Measurements from ENCODE around the gene ABCC11.

DNA sequence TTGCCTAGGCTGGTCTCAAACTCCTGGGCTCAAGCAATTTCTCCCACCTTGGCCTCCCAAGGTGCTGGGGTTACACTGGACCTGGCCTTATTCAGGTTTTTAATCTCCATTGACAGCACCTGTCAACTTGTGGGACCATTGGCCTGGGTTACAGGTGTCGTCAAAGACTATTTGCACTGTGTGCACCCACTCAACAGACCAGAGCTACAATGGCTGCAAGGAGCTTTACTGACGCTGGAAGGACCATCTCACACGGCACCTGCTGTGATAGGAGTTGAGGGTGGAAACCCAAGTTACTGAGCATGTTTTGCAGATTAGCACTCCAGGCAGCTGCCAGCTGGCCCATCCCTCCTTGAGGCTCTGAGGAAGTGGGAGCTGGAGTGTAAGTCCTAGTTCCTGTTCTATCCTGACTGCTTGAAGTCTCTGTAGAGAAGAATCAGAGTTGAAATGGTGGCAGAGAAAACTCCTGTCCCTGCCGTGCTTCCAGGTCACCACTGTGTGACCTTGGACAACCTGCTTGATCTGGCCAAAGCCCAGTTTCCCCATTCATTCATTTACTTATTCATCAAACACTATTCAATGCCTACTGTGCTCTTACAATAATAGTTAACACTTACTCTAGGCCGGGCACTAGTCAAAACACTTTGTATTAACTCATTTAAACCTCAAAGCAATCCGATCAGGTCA is 45.7 kb downstream of the ABCC11 start:
- no peak for TF ChIP-seq STAT1 (IDR thresholded peaks at IDR 0.05; ENCODE audit: unreplicated experiment)
- no peak for TF ChIP-seq JUNB (IDR thresholded peaks at IDR 0.05; ENCODE audit: unreplicated experiment)
- TF ChIP-seq, protein P1, sequence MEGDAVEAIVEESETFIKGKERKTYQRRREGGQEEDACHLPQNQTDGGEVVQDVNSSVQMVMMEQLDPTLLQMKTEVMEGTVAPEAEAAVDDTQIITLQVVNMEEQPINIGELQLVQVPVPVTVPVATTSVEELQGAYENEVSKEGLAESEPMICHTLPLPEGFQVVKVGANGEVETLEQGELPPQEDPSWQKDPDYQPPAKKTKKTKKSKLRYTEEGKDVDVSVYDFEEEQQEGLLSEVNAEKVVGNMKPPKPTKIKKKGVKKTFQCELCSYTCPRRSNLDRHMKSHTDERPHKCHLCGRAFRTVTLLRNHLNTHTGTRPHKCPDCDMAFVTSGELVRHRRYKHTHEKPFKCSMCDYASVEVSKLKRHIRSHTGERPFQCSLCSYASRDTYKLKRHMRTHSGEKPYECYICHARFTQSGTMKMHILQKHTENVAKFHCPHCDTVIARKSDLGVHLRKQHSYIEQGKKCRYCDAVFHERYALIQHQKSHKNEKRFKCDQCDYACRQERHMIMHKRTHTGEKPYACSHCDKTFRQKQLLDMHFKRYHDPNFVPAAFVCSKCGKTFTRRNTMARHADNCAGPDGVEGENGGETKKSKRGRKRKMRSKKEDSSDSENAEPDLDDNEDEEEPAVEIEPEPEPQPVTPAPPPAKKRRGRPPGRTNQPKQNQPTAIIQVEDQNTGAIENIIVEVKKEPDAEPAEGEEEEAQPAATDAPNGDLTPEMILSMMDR (conservative IDR thresholded peaks at IDR 0.05; ENCODE audit: low read depth in 2 of 2), result no peak
- TF ChIP-seq CREB1 (CRISPR knock-in tag; IDR thresholded peaks at IDR 0.05; ENCODE audit: low read depth), result no peak
- TF ChIP-seq EZH2phosphoT487 (IDR thresholded peaks at IDR 0.05; ENCODE audit: unreplicated experiment), result no peak
- TF ChIP-seq, protein P2, sequence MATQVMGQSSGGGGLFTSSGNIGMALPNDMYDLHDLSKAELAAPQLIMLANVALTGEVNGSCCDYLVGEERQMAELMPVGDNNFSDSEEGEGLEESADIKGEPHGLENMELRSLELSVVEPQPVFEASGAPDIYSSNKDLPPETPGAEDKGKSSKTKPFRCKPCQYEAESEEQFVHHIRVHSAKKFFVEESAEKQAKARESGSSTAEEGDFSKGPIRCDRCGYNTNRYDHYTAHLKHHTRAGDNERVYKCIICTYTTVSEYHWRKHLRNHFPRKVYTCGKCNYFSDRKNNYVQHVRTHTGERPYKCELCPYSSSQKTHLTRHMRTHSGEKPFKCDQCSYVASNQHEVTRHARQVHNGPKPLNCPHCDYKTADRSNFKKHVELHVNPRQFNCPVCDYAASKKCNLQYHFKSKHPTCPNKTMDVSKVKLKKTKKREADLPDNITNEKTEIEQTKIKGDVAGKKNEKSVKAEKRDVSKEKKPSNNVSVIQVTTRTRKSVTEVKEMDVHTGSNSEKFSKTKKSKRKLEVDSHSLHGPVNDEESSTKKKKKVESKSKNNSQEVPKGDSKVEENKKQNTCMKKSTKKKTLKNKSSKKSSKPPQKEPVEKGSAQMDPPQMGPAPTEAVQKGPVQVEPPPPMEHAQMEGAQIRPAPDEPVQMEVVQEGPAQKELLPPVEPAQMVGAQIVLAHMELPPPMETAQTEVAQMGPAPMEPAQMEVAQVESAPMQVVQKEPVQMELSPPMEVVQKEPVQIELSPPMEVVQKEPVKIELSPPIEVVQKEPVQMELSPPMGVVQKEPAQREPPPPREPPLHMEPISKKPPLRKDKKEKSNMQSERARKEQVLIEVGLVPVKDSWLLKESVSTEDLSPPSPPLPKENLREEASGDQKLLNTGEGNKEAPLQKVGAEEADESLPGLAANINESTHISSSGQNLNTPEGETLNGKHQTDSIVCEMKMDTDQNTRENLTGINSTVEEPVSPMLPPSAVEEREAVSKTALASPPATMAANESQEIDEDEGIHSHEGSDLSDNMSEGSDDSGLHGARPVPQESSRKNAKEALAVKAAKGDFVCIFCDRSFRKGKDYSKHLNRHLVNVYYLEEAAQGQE (IDR thresholded peaks at IDR 0.05; ENCODE audit: unreplicated experiment), result no peak
- TF ChIP-seq ZNF331 (CRISPR knock-in tag; IDR thresholded peaks at IDR 0.05; ENCODE audit: low read depth), result no peak
- no peak for TF ChIP-seq EZH2 (IDR thresholded peaks at IDR 0.05; ENCODE audit: low read depth, unreplicated experiment)
